Astrocyte (in vitro differentiated cells and primary cell): ENCODE results near the gene EPPIN.

ENCODE experiments used
- CTCF ChIP-seq: IDR thresholded peaks from 2 replicates; pipeline ENCODE4 v1.5.1; 2011; ENCODE audit warnings: low read depth, mild to moderate bottlenecking, inconsistent platforms, low read length, moderate library complexity; ENCODE audit not compliant: insufficient read depth
- EZH2 ChIP-seq: IDR thresholded peaks from 2 replicates; pipeline ENCODE4 v1.6.1; 2012; ENCODE audit warnings: mild to moderate bottlenecking, low read length, inconsistent platforms; ENCODE audit not compliant: insufficient read depth

GRCh38 chr20:45583502-45583901, 36.3 kb upstream of the EPPIN start:
- TF ChIP-seq CTCF: no peak
- TF ChIP-seq EZH2: no peak
